Activated T-cell treated with anti-CD3 and anti-CD28 coated beads for 4 hours (primary cell): ENCODE data around the gene INIP.
"Not testable (repeated sequence)": the region's sequence is repeated elsewhere in the genome, so short reads cannot be mapped to it uniquely, and the experiment has no call there.

Experiments
- DNase-seq: peaks from one replicate; pipeline ENCODE4 v3.0.0-alpha.2; 2020

INIP gene

DNA sequence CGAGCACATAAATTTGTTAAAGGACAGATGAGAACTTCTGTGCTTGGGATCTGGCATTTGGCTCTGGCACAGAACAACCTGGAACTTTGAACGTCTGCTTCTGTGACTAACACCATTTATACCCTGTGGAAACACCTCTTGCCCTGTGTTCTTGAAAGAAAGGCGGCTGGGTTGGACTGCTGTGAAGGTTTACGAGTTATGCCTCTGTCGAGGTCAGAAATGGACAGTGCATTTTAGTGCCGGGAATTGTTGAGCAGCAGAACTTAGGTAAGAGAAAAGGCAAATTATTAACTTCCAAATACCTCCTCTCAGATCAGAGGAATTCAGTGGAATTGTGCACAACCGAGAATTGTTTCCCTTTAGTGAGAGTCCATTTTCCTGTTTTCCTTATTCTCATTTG is 14.1 kb upstream of the INIP start:
- DNase-seq = no peak

DNA sequence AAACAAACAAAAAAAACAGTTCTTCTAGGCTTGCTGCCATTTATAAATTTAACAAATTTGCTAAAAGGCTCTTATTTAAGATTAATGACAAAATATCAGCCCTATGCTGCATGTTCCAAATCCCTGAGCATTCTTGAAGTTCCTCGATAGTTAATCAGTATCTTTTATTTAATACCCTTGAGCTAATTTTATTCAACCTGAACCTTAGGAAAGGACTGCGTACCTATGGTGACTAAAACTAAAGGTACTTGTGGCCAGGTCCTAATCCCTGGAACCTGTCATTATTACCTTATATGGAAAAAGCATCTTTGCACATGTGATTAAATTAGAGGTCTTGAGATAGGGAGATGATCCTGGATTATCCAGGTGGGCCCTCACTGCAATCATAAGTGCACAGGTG is 10.5 kb upstream of the INIP start:
- no peak for DNase-seq

DNA sequence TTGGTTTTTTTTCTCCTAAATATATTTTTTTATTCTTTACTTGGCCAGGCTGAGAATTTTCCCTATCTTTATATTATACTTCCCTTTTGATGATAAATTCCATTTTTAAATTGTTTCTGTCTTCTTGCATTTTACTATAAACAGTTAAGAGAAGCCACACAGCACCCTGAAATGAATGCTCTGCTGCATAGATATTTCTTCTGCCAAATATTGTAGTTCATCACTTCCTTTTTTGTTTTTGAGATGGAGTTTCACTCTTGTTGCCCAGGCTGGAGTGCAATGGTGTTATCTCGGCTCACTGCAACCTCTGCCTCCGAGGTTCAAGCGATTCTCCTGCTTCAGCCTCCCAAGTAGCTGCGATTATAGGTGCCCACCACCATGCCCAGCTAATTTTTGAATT is 8.5 kb upstream of the INIP start:
- no peak for DNase-seq

DNA sequence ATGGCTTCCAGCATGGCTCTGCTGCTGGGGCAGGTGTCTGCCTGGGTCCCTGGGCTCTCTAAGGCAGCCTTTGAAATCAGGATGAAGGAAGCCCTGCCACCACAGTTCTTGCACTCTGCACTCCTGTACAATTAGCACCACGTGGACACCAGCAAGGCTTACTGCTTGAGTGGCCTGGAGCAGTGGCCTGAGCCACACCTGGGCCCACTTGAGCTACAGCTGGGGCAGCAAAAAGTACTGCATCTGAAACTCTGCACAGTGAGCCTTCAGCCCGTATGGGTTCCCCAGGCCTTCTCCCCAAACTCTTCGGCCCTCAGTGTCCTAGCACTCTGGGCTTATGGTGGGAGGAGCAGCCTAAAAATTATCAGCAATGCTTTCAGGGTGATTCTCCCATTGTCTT is 8.0 kb upstream of the INIP start:
- DNase-seq = no peak

DNA sequence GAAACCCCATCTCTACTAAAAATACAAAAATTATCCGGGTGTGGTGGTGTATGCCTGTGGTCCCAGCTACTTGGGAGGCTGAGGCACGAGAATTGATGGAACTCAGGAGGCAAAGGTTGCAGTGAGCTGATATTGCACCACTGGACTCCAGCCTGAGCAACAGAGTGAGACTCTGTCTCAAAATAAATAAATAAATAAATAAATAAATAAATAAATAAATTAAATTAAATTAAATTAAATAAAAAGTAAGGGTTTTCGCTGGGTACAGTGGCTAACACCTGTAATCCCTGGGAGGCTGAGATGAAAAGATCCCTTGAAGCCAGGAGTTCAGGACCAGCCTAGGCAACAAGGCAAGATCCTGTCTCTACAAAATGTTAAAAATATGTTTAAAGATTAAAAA is 4.8 kb upstream of the INIP start:
- not testable (repeated sequence) for DNase-seq

DNA sequence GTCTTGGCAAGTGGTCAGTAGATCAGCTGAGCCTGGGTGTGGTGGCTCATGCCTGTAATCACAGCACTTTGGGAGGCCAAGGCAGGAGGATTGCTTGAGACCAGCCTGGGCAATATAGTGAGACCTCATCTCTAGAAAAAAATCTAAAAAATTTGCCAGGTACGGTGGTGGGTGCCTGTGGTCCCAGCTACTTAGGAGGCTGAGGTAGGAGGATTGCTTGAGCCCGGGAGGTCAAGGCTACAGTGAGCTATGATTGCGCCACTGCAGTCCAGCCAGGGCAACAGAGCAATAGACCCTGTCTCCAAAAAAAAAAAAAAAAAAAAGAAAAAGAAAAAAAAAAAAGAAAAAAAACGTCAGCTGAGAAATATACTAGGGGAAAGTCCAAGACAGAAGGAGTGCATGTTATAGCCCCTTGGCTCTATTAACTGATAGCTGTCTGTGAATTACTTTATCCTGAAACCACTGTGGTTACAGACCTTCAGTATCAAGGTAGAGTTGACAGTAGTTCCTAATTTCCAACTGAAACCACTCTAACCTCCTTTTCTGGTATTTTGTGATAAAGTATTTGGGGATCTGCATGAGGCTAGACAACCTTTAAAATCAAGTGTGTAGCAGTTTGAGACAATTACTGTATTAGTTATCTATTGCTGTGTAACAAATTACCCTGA is 2.3 kb upstream of the INIP start:
- DNase-seq = no peak

DNA sequence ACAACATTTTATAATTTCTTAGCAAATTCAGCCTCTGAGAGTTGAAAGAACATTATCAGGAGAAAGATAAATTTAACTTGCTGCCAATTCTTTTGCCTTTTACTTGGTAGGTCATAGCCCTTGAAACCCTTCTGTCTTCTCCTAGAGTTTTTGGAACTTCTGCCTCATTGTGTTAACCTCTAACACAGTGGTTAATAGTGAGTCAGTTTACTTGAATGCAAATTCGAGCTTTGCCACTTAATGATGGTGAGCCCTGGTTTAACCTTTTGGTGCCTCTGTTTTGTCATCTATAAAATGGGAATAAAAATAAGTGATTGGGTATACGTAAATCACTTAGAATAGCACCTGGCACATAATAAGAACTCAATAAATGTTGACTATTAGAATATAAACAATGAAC is 1.8 kb upstream of the INIP start:
- no peak for DNase-seq

DNA sequence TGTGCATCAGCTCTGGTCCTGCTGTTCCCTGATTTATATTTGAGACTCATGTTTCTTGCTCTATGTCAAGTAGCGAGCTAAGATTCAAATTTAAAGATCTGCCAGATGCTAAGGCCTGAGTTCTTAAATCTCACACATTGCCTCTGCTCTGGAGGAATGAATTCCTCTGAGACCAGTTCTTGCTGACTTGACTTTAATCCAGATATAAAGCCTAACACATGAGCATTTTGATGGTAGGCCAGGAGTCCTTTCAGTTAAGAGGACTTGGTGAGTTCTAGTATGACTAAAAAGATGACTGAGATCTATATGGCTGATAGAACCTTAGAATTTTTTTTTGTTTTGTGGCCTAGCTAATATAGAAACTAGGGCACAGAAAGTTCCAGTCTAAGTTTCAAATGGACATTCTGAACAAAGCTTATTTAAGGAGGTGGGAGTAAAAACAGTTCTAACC is 1.3 kb upstream of the INIP start:
- DNase-seq = no peak

DNA sequence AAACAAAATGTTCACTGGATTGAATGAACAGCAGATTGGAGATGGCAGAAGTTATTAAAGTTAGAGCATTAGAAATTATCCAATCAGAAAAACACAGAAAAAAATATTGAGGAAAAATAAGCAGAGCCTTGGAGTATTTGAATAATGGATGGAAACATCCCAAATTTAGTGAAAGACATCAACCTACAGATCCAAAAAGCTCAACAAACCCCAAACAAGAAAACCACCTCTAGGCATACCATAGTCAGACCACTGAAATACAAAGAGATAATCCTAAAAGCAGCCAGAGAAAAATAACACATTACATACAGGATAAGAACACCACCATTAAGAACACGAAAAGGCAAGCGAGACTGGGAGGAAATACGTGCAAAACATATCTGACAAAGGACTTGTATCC is 5.2 kb downstream of the INIP start:
- no peak for DNase-seq

DNA sequence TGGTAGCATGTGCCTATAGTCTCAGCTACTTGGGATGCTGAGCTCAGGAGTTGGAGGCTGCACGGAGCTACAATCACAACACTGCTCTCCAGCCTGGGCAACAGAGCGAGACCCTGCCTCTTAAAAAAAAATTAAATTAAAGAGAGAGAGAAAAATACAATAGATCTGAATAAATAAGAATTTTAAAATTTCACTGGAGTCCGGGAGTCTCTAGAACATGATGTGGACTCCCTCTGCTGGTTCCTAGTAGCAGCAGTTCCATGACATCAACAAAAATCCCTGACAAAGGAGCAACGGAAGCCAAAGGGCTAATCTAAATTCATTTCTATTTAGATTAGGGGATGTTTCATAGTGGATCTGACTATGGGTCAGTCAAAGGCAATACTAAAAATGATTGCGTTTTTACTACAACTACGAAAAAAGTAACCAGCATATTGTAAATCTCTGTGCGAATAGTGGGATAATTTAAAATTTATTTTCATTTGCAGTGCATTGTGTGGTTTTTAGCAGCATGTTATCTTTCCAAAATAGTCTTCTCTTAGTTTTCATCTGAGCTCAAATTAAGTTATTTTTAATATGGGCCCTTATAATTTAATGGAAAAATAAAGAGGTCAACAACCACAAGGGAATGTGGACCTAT is 6.7 kb downstream of the INIP start:
- no peak for DNase-seq

DNA sequence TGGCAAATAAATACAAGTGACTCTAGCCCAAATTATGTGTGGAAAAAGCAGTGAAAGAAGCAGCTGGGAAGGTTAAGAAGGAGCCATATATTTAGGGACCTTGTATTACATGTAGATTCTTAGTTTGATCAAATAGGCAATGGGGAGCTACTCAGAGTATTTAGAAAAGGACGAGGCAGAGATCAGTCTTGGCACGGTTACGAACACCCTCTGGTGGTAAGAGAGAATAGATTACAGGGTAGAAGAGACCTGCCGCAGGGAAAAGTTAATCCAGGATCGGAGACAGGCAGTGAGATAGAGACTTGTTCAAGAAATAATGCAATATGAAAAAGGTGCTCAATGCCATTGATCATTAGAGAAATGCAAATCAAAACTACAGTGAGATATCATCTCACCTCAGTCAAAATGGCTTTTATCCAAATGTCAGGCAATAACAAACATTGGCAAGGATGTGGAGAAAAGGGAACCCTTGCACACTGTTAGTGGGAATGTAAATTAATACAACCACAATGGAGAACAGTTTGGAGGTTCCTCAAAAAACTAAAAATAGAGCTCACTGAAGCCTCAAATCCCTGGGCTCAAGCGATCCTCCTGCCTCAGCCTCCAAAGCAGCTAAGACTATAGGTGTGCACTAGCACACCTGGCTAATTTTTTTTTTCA is 12.0 kb downstream of the INIP start:
- no peak for DNase-seq

DNA sequence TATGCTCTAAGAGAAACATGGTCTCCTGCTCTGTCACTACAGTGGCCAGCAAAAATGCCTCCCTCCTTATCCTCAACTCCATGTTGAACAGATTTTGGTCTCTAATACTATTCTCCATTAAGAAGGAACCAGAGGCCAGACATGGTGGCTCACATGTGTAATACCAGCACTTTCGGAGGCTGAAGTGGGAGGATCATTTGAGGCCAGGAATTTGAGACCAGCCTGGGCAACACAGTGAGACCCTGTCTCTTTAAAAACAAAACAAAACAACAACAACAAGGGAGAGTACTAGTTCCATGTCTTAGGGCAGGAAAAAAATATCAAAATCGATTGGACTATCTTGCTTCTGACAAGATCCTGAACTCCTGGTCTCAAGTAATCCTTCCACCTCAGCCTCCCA is 14.6 kb downstream of the INIP start:
- no peak for DNase-seq

DNA sequence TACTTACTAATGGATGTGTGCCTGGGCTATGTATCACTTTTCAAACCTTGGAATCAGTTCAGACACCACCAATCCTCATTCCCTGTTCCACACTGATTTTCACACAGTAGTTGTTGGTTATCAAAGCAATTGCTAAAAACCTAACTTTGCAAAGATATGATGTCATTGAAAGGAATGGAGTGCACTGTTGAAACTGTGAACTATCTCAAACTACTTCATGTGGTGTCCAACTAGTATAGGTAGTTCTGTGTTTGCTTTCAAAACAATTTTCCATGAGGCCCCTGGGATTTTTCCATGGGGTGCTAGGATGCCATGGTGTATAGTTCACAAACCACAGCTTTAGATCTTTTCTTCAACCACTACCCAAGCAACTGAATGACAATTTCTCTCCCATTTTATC is 17.8 kb downstream of the INIP start:
- DNase-seq = no peak

DNA sequence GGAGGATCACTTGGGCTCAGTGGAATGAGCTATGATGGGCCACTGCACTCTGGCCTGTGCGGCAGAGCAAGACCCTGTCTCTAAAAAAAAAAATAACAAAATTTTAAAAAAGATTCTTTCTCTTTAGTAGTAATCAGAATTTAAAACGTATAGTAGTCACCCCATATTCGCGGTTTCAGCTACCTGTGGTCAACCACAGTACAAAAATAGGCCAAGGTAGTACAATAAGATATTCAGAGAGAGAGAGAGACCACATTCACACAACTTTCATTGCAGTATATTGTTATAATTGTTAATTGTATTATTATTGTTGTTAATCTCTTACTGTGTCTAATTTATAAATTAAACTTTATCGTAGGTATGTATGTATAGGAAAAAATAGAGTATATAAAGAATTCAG is 18.7 kb downstream of the INIP start:
- DNase-seq = no peak

DNA sequence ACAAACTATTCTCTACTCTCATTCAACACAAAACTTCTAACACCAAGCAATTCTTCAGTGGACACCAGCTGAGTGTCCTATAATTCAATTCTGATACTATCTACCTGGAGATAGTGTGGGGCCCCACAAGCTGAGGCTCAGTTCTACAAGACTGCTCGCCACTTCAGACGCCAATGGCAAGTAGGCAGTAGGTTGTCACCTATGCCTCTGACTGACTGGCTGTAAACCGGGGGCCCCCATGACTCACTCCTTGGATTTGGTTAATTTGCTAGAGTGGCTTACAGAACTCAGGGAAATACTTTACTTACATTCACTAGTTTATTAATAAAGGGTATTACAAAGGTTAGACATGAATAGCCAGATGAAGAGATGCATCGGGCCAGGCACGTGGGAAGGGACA is 21.5 kb downstream of the INIP start:
- no peak for DNase-seq

DNA sequence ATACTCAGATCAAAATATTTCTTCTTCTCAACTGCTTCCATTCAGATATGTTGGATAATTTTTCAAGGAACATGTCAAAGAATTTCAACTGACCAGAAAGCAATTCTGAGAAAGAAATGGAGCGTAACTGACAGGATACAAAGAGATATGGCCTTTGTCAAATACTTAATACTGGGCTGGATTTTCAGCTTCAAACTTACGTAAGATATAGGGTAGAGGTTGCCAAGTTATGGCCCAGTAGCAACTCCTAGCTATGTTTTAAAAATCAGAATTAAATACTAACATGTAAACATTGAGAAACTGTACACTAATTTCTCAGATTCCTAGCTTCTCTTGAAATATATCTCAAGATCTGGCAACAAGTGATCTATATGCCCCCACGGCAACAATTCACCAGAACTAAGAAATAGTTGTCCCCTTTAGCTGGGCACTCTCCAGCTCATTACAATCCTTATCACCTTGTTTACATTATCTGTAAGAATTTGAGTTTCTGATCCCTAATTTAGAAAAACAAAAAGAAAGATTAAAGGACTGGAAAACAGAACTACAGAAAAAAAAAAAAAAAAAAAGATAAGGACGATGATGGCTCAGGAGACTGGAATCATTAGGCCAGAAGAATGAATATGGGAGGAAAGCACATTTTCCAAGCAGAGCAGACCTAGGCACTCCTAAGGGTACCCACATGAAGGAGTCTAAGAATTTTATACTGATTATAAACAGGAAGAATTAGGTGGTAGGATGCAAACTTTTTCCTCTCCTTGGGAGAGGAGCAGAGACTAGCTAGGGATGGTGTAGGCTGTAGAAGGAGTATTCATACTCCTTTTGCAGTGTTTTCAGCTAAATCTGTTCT is 23.0 kb downstream of the INIP start:
- no peak for DNase-seq

DNA sequence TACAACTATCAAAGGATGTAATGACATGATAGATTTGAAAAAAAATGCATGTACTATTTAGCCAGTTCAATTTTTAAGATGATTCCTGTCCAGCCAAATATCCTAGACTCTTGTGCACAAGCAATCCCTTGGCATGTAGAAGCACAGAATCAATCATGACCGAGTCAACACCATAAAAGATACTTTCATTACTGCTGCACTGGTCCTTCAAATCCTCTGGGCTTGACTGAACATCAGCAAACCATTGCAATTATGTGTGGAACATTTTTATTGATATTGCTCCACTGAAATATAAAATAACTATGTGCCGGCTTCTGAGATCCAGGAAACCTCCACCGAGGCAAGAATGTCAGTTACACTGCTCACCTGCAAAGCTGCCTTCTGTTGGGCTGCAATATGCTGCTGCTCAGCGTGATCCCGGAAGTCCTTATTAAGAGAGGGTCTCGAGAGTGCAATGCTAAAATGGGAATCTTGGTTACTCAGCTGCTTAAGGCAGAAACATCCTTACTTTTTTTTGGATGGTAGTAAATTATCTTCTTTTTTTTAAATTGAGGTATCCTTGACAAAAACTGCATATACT is 28.7 kb downstream of the INIP start:
- no peak for DNase-seq

DNA sequence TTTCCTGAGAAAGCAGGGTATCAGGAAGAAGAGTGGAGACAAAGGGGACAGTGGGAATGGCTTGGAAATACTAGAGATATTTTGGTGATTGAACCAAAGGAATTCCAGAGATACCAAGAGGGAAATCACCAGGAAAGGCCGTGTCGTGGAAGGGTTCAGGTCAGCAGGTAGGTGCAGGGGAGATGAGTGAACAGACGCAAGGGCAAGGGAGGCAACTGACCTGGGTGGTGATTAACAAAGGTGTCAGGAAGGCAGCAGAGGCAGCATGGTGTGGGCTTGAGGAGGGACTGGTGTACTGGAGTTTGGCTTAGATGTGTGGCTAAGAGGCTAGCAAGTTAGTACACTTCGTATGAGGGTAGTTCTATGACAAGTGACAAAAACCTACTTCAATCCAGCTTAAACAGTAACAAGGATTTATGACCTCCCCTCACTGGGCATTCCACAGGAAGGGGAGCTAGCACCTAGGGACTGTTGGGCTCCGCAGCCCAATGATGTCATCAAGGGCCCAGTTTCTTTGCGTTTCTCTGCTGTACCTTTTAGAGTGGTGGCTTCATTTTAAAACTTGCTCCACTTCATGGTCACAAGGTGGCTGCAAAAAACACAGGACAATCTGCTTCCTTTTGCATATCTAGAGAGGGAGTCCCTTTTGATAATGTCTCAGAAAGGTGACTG is 37.0 kb downstream of the INIP start:
- DNase-seq = no peak

DNA sequence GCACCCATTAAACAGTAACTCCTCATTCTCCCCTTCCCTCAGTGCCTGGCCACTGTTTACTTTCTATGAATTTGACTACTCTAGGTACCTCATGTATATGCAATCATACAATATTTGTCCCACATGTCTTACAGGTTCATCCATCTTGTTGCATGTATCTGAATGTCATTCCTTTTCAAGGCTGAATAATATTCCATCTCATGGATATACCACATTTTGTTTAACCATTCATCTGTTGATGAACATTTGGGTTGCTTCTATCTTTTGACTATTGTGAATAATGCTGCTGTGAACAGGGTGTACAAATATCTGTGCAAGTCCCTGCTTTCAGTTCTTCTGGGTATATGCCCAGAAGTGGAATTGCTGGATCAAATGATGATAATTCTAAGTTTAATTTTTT is 40.9 kb downstream of the INIP start:
- no peak for DNase-seq

DNA sequence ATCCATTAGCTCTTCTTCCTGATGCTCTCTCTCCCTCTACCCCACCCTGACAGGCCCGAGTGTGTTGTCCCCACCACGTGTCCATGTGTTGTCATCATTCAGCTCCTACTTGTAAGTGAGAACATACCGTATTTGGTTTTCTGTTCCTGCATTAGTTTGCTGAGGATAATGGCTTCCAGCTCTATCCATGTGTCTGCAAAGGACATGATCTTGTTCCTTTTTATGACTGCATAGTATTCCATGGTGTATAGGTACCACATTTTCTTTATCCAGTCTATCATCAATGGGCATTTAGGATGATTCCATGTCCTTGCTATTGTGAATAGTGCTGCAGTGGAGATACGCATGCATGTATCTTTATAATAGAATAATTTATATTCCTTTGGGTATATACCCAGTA is 44.7 kb downstream of the INIP start:
- DNase-seq = not testable (repeated sequence)

DNA sequence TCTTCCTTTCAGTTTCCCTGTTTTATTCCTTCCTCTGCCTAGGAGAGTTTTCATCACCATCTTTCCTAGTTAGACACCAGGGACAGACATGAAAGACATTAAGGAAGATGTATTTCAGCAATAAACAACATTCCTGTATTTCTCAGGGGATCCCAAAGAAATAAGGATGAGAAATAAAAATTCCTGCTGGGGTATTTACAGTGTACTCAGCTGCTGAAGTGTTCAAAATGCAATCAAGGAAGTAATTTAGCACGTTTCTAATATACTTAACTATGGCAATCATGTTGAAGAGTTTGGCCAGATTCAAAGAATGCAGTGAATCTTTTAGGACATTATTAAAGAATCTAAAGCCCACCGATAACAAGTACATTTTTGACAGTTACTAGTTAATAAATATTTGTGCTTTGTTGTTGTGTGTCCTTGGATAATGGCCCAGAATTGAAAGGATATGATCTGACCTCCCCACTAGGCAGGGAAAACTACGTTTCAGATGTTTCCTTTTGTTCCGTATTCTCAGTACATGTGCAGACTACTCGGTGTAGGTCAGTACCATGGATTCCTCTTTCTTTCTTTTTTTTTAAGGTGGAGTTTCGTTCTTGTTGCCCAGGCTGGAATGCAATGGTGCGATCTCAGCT is 46.8 kb downstream of the INIP start:
- DNase-seq = no peak

DNA sequence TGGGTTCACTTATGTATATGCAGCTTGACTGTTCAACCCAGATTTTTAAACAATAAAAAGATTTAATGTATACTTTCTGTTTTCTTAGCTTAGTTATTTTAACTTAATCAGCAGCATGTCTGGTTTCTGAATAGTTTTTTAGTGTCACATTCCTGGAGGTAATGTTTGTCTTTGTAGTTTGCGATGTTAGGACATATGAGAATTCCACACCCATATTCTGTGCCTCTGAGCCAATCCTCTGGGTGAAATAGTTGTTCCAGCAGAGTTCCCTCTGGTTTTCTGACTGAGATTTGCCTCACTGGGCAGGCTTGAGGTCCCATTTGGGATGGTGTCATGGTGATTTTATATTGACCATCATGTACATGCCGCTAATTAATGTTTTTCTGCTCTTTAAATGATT is 48.6 kb downstream of the INIP start:
- no peak for DNase-seq
